Myocyte (in vitro differentiated cells): Measurements from ENCODE around the gene ACSM3. TPM values are rescaled to one million over a fixed set of nuclear protein-coding genes. Genes with fewer than 3 reads are reported as not detected.
"Not testable (repeated sequence)": the region's sequence is repeated elsewhere in the genome, so short reads cannot be mapped to it uniquely, and the experiment has no call there.

Experiments used
- DNase-seq: peaks from one replicate; pipeline ENCODE4 v3.0.0-alpha.2; 2012; ENCODE audit warnings: low read depth
- total RNA-seq: library from RNA; depleted of rRNA; stranded (reverse); fragments of >200 nt; gene quantifications from 2 replicates; pipeline ENCODE4 v1.2.3, GENCODE V29; 2014

ACSM3 gene
- total RNA-seq, 1 donor from 2014 or later: not detected

DNA sequence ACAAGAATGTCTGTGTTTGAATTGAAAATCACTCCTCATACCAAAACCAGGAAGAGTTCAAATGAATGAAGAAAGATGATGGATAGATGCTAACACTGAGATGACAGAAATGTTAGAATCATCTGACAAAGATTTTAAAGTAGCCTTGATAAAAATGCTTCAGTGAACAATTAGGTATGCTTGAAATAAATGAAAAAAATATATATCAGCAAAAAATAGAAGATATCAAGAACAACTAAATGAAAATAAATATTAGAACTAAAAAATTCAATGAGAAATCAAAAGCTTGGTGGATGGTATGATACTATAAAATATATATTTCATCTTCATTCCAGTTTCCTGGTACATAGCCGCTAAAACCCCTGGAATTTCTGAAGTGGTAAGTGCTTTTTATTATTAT is 8.6 kb upstream of the ACSM3 start:
- DNase-seq: no peak

DNA sequence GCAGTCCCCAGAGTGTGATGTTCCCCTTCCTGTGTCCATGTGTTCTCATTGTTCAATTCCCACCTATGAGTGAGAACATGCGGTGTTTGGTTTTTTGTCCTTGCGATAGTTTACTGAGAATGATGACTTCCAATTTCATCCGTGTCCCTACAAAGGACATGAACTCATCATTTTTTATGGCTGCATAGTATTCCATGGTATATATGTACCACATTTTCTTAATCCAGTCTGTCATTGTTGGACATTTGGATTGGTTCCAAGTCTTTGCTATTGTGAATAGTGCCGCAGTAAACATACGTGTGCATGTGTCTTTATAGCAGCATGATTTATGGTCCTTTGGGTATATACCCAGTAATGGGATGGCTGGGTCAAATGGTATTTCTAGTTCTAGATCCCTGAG is 8.0 kb upstream of the ACSM3 start:
- DNase-seq: not testable (repeated sequence)

DNA sequence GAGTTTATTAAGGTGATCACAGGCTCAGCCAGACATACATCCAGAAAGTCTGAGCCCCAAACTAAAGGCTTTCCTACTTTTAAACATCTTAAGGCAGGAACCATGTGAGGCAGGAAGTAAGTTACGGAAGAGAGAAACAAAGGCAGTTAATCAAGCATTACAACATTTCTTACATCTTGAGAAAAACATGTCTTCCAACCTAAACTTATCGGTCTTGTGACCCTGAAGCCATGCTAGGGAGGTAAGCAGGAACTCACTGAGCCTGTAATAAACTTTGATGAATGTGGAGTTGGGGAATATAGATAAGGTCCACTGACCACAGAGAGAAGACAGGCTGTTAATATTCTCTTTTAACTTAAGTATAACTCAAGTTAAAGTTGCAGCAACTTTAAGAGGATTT is 3.5 kb upstream of the ACSM3 start:
- no peak for DNase-seq

DNA sequence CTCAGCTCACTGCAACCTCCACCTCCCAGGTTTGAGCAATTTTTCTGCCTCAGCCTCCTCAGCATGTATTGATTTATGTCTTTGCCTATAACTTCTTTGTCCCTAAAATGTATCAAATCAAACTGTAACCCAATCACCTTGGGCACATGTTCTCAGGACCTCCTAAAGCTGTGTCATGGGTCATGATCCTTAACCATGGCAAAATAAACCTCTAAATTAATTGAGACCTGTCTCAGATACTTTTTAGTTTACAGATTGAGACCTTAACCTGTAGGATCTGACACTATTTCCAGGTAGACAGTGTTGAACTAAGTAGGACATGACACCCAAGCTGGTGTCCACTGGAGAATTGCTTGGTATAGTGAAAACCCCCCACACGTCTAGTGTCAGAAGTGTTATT is 2.6 kb upstream of the ACSM3 start:
- no peak for DNase-seq

DNA sequence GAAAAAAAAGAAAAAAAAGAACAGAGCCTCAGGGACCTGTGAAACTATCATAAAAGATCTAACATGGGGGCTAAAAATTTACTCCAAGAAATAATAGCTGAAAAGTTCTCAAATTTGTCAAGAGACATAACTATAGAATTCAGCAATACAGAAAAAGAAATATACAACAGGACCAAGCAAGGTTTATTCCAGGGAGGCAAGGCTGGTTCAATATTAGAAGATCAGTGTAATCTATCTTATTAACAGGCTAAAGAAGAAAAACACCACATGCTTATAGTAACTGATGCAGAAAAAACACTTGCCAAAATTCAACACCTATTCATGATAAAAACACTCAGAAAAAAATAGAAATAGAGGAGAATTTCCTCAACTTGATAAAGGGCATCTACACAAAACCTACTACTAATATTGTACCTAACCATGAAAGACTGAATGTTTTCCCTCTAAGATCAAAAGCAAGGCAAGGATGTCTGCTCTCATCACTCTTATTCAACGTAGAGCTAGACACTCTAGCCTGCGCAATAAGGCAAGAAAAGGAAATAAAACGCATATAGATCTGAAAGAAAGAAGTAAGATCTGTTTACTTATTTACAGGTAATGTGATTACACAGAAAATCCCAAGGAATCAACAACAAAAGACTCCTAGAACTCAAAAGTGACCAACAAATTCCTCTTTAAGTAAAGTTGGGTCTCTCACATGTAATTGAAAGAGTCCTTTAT is 1.2 kb upstream of the ACSM3 start:
- DNase-seq: no peak

DNA sequence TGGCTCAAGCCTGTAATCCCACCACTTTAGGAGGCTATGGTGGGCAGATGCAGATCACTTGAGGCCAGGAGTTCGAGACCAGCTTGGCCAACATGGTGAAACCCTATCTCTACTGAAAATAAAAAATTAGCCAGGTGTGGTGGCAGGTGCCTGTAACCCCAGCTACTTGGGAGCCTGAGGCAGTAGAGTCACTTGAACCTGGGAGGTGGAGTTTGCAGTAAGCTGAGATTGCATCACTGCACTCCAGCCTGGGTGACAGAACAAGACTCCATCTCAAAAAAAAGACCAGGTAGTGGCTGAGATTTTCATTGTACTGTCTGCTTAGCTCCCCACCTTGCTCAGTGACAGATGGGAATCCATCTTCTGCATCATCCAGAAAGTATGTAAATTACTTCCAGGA is 634 bp downstream of the ACSM3 start:
- not testable (repeated sequence) for DNase-seq

DNA sequence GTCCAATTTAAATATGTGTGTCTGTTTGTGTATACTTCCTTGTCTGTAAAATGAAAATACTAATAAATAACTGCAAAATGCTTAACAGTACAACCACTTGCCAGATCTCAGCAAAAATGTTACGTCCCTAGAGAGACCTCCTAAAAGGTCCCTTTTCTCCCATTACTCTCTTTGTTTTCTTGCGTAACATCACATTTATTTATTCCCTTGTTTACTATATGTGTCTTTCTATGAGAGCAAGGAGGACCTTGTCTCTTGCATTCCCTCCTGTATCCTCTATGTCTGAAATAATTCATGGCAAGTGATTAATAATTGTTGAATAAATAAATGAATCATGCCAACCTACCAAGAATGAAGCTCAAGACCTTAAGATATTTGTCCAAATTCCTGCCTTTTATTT is 1.9 kb downstream of the ACSM3 start:
- DNase-seq: no peak

DNA sequence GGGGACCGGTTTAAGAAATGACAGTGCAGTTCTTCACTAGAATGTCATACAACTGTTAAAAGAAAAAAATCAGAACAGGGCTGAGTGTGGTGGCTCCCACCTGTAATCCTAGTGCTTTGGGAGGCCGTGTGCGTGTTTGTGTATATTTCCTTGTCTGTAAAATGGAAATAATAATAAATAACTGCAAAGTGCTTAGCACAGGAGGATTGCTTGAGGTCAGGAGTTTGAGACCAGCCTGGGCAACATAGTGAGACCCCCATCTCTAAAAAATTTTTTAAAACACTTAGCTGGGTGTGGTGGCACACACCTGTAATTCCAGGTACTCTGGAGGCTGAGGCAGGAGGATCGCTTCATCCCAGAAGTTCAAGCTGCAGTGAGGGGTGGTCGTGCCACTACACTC is 2.5 kb downstream of the ACSM3 start:
- no peak for DNase-seq

DNA sequence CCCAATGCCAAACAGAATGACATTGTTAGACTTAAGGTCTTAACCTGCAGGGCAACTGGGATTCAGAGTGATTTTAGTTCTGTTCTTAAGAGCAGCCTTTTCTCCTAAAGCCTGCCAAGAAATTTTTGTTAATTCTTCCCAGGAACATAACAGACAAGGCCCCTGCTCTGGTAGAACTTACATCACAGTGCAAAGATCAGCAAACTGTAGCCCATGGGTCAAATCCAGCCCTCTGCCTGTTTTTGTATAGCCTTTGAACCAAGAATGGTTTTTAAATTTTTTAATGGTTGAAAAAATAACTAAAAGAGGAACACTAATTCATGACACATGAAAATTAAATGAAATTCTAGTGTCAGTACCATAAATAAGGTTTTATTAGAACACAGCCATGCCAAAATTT is 3.8 kb downstream of the ACSM3 start:
- no peak for DNase-seq

DNA sequence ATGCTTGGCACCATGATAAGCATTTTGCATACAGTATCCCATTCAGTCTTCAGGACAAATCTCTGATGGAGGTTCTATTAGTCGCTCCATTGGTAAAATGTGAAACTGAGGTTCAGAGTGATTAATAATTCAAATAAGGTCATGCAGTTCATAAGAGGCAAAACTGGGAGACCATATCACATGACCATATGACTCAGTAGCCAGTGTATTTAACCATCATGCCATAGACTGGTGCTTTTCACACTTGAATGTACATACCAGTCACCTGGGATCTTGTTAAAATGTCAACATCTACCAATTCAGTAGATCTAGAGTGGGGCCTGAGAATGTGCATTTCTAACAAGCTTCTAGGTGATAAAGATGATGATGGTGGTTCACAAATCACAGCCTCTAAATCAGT is 4.3 kb downstream of the ACSM3 start:
- DNase-seq: no peak

DNA sequence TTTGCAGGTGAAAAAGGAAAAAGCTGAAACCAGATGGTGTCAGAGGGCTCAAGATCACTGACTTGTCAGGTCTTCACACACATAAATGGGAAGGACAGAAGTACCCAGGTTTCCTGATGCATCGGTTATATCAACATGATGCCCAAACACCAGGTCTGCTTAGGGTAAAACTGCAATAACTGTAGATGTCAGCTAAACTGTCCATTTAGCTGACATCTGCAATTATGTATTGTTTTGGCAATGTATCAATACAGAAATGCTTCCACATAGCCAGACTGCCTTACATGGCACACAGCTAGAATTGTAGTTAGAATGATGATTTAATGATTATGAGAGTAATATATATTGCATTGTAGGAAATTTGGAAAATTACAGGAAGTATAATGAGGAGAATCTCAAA is 5.0 kb downstream of the ACSM3 start:
- no peak for DNase-seq

DNA sequence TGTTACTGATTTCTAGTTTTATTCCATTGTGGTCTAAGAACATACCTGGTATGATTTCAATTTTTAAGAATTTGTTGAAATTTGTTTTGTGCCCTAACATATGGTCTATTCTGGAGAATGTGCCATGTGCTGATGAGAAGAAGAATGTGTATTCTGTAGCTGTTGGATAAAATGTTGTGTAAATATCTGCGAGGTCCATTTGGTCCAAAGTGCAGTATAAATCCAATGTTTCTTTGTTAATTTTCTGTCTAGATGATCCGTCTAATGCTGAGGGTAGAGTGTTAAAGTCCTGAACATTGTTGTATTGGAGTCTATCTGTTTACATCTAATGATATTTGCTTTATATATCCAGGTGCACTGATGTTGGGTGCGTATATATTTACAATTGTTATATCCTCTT is 9.9 kb downstream of the ACSM3 start:
- no peak for DNase-seq

DNA sequence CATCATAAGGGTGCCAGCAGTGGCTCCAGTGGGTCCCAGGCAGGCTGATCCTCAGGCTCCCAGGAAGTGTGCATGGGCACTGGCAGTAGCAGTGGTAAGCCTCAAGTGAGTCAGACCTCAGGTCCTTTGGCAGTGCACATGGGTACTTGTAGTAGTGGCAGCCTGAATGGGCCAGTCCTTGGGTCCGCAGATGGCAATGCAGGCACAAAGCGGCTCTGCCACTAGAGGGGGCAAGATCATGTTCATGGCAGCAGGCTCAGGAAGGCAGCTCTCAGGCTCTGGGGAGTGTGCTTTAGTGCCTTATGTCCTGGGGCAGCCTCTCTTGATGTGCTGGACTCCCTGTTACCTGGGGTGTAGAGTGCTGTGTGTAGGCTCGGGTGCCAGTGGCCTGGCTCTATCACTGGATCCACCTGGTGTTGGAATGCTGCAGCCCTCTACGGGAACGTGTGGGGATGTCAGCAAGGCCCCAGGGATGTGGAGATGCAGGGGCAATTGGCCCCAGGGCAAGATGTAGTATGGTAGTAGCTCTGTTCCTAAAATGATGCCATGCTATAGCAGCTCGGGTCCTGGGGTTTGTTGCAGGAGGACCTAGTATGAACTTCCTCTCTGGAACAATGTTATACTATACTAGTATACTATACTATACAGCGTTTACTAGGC is 11.0 kb downstream of the ACSM3 start:
- peak; percentile 63 for DNase-seq

DNA sequence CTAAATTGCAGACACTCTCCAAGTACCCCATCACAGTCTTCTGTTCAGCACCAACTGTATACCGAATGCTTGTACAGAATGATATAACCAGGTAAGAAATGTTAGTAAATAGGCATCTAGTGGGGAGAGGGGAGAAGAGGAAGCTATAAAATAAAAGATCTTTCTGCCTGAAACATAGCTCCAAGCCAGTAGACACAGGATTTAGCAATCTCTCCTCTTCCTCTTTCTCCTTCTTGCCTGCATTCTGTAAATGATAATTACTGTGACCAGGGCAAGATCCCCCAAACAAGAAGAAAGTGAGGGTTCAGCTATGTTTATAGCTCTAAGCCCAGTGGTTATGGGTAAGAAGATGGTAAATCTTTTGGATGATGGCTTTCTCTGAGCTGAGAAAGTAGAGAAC is 17.9 kb downstream of the ACSM3 start:
- no peak for DNase-seq

DNA sequence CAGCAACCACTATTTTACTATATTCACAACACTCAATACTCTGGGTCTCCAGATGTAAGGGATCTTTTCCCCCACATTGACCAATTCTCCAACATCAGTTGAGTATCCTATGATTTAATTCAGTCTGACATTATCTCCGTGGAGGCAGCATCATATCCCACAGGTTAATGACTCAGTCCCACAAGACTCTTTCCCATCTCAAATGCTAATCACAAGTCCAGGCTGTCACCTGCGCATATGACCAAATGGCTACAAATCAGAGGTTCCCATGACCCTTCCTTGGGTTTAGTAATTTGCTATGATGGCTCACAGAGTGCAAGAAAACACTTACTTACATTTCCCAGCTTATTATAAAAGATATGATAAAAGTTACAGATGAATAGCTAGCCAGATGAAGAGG is 18.7 kb downstream of the ACSM3 start:
- no peak for DNase-seq

DNA sequence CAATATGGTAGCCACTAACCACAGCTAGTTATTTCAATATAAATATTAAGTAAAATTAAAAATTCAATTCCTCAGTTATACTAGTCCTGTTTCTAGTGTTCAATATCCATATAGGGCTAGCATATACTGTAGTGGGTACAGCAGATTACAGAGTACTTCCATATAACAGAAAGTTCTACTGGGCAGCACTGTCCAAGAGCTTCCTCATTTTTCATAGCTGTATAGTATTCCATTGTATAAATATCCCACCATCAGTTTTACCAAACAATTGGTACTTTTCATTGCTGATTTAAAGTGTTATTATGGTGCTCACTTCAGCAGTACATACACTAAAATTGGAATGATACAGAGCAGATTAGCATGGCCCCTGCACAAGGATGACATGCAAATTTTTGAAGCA is 20.4 kb downstream of the ACSM3 start:
- no peak for DNase-seq

DNA sequence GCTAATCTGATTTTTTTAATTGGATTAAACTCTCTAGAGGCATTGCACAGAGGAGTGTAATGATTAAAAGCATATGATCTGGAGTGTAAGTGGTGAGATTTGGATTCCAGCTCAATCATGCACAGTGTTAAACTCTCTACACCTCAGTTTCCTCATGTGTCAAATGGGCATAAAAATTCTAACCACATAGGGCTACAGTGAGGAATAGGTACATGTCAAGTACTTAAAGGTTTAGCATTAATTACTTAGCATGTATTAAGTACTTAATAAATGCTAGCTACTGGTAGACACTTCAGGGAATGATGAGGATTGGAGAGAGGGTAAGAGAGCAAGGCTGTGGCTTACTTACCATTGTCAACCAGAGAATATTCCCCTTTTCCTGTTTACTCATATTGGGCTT is 25.3 kb downstream of the ACSM3 start:
- DNase-seq: no peak

DNA sequence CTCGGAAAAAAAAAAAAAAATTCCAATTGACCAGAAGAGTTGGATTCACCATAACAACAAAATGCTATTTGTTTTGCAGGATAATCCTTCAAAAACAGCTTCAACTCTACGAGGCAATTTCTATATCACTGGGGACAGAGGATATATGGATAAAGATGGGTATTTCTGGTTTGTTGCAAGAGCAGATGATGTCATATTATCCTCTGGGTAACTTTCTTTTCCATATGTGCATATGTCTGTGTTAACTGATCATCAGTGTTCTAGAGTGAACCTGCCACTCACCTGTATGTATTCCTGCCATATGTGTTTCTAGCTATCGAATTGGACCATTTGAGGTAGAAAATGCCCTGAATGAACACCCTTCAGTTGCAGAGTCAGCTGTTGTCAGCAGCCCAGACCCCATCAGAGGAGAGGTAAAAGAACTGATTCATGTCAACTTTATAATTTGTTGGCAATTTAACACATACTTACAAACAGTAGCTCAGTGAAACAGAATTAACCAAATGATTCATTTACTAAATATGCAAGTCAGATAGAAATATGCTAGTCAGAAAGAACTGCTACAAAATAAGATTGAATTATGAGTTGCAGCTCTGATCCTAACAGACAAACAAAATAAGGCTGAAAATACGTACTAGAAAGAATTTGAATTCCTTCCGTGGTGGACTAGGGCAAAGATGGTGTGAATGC is 28.3 kb downstream of the ACSM3 start:
- peak; percentile 17 for DNase-seq

DNA sequence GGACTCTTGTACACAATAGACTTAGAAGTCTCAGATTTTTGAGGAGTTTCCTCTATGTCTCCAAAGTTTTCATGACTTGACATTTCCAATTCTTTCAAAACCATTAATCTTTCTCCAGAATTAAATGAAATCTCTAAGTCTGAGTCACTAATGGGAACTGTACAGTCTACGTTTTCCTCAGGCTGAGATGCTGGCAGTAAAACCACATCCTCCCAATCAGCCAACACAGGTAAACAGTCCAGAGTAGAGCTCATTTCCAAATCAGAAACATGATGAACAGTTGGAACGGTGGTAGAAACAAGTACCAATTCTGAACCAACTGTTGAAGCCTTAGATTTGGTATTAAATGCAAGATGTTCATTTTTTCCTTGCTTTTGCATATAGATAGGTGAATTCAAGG is 34.5 kb downstream of the ACSM3 start:
- DNase-seq: no peak

DNA sequence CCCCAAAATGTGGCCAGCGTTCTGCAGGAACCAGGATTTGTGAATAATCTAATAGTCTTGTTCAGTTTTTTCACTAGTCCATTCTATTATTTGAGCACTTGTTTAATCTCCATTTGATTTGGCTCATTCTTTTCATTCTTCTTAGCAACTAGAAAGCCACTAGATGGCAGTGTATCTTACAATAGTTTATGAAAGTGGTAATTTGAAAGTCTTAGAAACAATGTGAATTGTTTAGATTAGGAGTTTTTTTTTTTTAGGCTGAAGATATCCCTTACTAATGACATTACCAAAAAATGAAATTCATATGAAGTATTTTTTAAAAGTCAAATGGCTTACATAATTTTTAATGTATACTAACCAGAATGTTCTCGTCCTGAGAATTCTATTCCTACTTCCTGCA is 35.8 kb downstream of the ACSM3 start:
- DNase-seq: peak; percentile 24

DNA sequence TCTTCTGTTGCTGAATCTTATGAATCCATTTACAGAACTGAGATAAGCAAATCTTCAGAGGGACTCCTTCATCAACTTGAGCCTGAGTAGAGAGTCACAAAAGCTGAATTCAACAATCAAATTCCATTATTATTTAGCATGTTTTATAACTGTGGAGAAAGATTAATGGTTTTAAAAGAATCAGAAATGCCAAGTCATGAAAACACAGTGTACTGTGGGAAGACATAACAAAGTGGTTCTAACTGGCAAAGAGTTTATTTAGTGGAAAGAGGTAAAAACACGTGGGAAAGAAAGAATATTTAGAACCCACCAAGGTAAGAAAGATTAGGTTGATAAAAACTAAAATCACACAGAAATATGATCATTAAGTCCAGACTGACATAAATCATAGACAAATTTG is 37.5 kb downstream of the ACSM3 start:
- DNase-seq: no peak

DNA sequence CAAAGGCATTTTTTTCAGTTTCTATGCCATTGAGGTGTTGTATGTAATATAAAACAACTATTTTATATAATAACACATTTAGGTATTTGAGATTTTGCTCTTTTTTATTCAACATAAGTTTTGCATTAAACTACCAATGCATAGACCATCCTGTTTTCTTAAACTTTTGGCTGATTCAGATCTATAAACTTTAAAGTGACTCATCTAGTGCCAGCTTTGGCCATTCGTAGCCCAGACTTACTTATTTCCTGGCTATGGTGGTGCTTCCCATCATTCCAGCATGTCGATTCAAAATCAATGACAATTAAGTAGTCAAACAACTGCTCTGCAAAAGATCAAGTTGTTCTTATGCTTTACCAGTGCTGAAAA is 39.4 kb downstream of the ACSM3 start:
- no peak for DNase-seq
